NCI-H510A (cell line): ENCODE data around the gene C4orf17.

Source experiments
- DNase-seq: peaks from one replicate; lab custom pipeline; 2025; lab: John Stamatoyannopoulos, UW

C4orf17 gene

GRCh38 chr4:99537674-99538073 lies 26.9 kb downstream of the C4orf17 start:
- DNase-seq: no peak

GRCh38 chr4:99540277-99540939 lies 29.6 kb downstream of the C4orf17 start:
- no peak for DNase-seq

- no peak for DNase-seq
Measured at GRCh38 chr4:99552872-99553271, 42.1 kb downstream of the C4orf17 start.

GRCh38 chr4:99563310-99564186 lies 52.7 kb downstream of the C4orf17 start, which contains the start of gene TRMT10A:
TRMT10A (minus strand) TSS chr4:99564039; CDS start chr4:99559338, 4,701 bp downstream.
- DNase-seq: peak; percentile 77

- DNase-seq: no peak
Measured at GRCh38 chr4:99564921-99565320, 54.1 kb downstream of the C4orf17 start.

GRCh38 chr4:99571883-99572282 lies 61.1 kb downstream of the C4orf17 start:
- no peak for DNase-seq

GRCh38 chr4:99572527-99573240 lies 61.9 kb downstream of the C4orf17 start:
- no peak for DNase-seq

- DNase-seq: no peak
Measured at GRCh38 chr4:99573735-99574368, 63.0 kb downstream of the C4orf17 start.

GRCh38 chr4:99574530-99575324 lies 63.9 kb downstream of the C4orf17 start, which contains the start of gene MTTP:
MTTP (plus strand) TSS chr4:99574824; CDS start chr4:99574910, 86 bp downstream.
- no peak for DNase-seq

- DNase-seq: no peak
Measured at GRCh38 chr4:99578714-99579113, 67.9 kb downstream of the C4orf17 start.

- no peak for DNase-seq
Measured at GRCh38 chr4:99585516-99585915, 74.7 kb downstream of the C4orf17 start.

- no peak for DNase-seq
Measured at GRCh38 chr4:99586322-99586721, 75.5 kb downstream of the C4orf17 start.

GRCh38 chr4:99586797-99587196 lies 76.0 kb downstream of the C4orf17 start:
- DNase-seq: no peak

GRCh38 chr4:99587309-99587708 lies 76.5 kb downstream of the C4orf17 start:
- no peak for DNase-seq

- no peak for DNase-seq
Measured at GRCh38 chr4:99587803-99588202, 77.0 kb downstream of the C4orf17 start.

- DNase-seq: no peak
Measured at GRCh38 chr4:99591757-99592156, 80.9 kb downstream of the C4orf17 start.
